Endodermal cell (in vitro differentiated cells): Measurements from ENCODE around the gene DDC. TPM values are rescaled to one million over a fixed set of nuclear protein-coding genes. Genes with fewer than 3 reads are reported as not detected.

ENCODE experiments used
- DNase-seq: peaks from one replicate; pipeline ENCODE4 v3.0.0-alpha.2; 2017
- H3K27ac ChIP-seq: 2 replicates; pipeline ENCODE4 v1.5.1; 2013; ENCODE audit warnings: mild to moderate bottlenecking, low read depth, low read length, moderate library complexity
- H3K27me3 ChIP-seq: 2 replicates; pipeline ENCODE4 v1.6.1; 2013; ENCODE audit warnings: mild to moderate bottlenecking, low read length, moderate library complexity; ENCODE audit not compliant: insufficient read depth, control insufficient read depth, poor library complexity, severe bottlenecking
- H3K36me3 ChIP-seq: 2 replicates; pipeline ENCODE4 v1.7.0; 2013; ENCODE audit warnings: mild to moderate bottlenecking, low read length, moderate library complexity; ENCODE audit not compliant: control insufficient read depth, insufficient read depth
- H3K4me1 ChIP-seq: one replicate; pipeline ENCODE4 v1.7.0; 2013; ENCODE audit warnings: low read length; ENCODE audit not compliant: control insufficient read depth, insufficient read depth
- H3K4me3 ChIP-seq: 2 replicates; pipeline ENCODE4 v1.5.1; 2013; ENCODE audit warnings: mild to moderate bottlenecking, low read length, moderate library complexity
- H3K9ac ChIP-seq: 2 replicates; pipeline ENCODE4 v1.6.1; 2013; ENCODE audit warnings: mild to moderate bottlenecking, low read length, moderate library complexity; ENCODE audit not compliant: poor library complexity, severe bottlenecking; ENCODE audit errors: extremely low read depth
- H3K9me3 ChIP-seq: 2 replicates; pipeline ENCODE4 v1.6.1; 2013; ENCODE audit warnings: mild to moderate bottlenecking, low read length, moderate library complexity; ENCODE audit not compliant: control insufficient read depth
- H3K27ac Mint-ChIP-seq: 2 replicates; pipeline ENCODE4 v1.8.0; 2020; ENCODE audit warnings: mixed read lengths
- H3K27me3 Mint-ChIP-seq: 2 replicates; pipeline ENCODE4 v1.8.0; 2021; ENCODE audit warnings: mild to moderate bottlenecking, mixed read lengths; ENCODE audit not compliant: insufficient read depth
- H3K36me3 Mint-ChIP-seq: 2 replicates; pipeline ENCODE4 v1.8.0; 2020; ENCODE audit warnings: low read depth, mixed read lengths
- H3K4me1 Mint-ChIP-seq: 2 replicates; pipeline ENCODE4 v1.8.0; 2020; ENCODE audit warnings: mixed read lengths
- H3K4me3 Mint-ChIP-seq: 2 replicates; pipeline ENCODE4 v1.8.0; 2020; ENCODE audit warnings: mild to moderate bottlenecking, moderate library complexity, mixed read lengths
- H3K9me3 Mint-ChIP-seq: 2 replicates; pipeline ENCODE4 v1.8.0; 2020; ENCODE audit warnings: mild to moderate bottlenecking, mixed read lengths
- WGBS, 2 experiments: methylation state at CpG; one replicate each; pipeline versions ENCODE4 v1.1.5 to v1.1.7; 2013; ENCODE audit warnings: missing lambda C conversion rate in 2 of 2, mixed read lengths in 1 of 2; ENCODE audit not compliant: insufficient coverage in 1 of 2, insufficient read length in 1 of 2; 5-methylcytosine and 5-hydroxymethylcytosine counted together
- total RNA-seq, 2 donors: library from RNA; stranded (reverse); fragmentation: NEBNext Ultra II Directional in 1 of 2; extraction: Animal tissue kit (Norgen Biotek cat#: 25700) in 1 of 2; gene quantifications; 2 replicates in 1 of 2; 3 replicates in 1 of 2; pipeline ENCODE4 v1.2.1, GENCODE V29; 2021
- TF ChIP-seq, protein P1 (sequence below): fragments of 200-600 bp; sonication (generic); conservative IDR thresholded peaks from 2 replicates; pipeline ENCODE4 v1.5.0; 2021; ENCODE audit warnings: antibody characterized with exemption, mild to moderate bottlenecking

Gene DDC
- total RNA-seq, 2 donors from 2014 or later, result 1.1 TPM

- TF ChIP-seq, protein P1, sequence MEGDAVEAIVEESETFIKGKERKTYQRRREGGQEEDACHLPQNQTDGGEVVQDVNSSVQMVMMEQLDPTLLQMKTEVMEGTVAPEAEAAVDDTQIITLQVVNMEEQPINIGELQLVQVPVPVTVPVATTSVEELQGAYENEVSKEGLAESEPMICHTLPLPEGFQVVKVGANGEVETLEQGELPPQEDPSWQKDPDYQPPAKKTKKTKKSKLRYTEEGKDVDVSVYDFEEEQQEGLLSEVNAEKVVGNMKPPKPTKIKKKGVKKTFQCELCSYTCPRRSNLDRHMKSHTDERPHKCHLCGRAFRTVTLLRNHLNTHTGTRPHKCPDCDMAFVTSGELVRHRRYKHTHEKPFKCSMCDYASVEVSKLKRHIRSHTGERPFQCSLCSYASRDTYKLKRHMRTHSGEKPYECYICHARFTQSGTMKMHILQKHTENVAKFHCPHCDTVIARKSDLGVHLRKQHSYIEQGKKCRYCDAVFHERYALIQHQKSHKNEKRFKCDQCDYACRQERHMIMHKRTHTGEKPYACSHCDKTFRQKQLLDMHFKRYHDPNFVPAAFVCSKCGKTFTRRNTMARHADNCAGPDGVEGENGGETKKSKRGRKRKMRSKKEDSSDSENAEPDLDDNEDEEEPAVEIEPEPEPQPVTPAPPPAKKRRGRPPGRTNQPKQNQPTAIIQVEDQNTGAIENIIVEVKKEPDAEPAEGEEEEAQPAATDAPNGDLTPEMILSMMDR, result no peak
- H3K27me3 ChIP-seq, result no peaks in the 10 kb centered on the region
- H3K36me3 ChIP-seq, result peaks cover 42% of the 10 kb centered on the region
- H3K9ac ChIP-seq, result no peak overlapping the region
- WGBS, 2 experiments, result 82 to 95% methylated on average over 1 to 2 of the region's 2 CpGs
- DNase-seq, result no peak
- H3K4me3 Mint-ChIP-seq, result no peak overlapping the region
- H3K4me3 ChIP-seq, result no peak overlapping the region
- peaks cover 36% of the 10 kb centered on the region for H3K36me3 Mint-ChIP-seq
- H3K9me3 Mint-ChIP-seq, result peaks cover 15% of the 10 kb centered on the region
- no peak overlapping the region for H3K27ac ChIP-seq
- H3K4me1 Mint-ChIP-seq, result no peaks in the 10 kb centered on the region
- H3K9me3 ChIP-seq, result peaks cover 2% of the 10 kb centered on the region
- H3K4me1 ChIP-seq, result no peaks in the 10 kb centered on the region
- H3K27ac Mint-ChIP-seq, result no peak overlapping the region
- no peaks in the 10 kb centered on the region for H3K27me3 Mint-ChIP-seq
Measured at GRCh38 chr7:50589364-50589763, 24.2 kb upstream of the DDC start.

- no peaks in the 10 kb centered on the region for H3K27me3 ChIP-seq
- no peak overlapping the region for H3K27ac Mint-ChIP-seq
- H3K4me1 ChIP-seq, result no peaks in the 10 kb centered on the region
- no peaks in the 10 kb centered on the region for H3K4me1 Mint-ChIP-seq
- TF ChIP-seq, protein P1, result peak; percentile 69
- H3K9ac ChIP-seq, result no peak overlapping the region
- peaks cover 19% of the 10 kb centered on the region for H3K9me3 Mint-ChIP-seq
- peaks cover 33% of the 10 kb centered on the region for H3K36me3 Mint-ChIP-seq
- no peak overlapping the region for H3K4me3 ChIP-seq
- no peak overlapping the region for H3K4me3 Mint-ChIP-seq
- peaks cover 38% of the 10 kb centered on the region for H3K36me3 ChIP-seq
- WGBS, 2 experiments, result 77 to 91% methylated on average over 5 to 8 of the region's 8 CpGs
- H3K27ac ChIP-seq, result no peak overlapping the region
- no peaks in the 10 kb centered on the region for H3K27me3 Mint-ChIP-seq
- peaks cover 7% of the 10 kb centered on the region for H3K9me3 ChIP-seq
- peak; percentile 70 for DNase-seq
Measured at GRCh38 chr7:50588937-50589336, 23.7 kb upstream of the DDC start.

DNA sequence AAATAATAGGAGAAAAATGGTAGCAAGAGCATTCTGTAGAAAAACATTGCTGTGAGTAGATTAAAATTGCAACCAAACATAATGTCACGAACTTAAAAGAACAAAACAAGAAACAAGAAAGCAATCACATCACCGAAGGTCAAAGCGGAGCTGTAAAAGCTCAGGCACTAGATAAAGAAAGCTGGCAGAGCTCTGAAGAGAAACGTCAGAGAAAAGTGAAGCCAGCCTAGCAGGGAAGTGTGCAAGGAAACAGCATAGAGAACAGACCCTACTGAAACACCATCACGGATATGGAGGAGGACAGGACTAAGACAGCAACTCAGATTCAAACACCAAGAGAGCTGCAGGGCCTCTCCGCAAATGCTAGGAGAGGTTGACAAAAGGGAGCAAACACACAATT lies 22.5 kb upstream of the DDC start:
- Histone ChIP-seq H3K4me3 (no peak overlapping the region), H3K4me1 (no peaks in the 10 kb centered on the region), H3K36me3 (peaks cover 26% of the 10 kb centered on the region), H3K27ac (no peak overlapping the region), H3K9ac (no peak overlapping the region), H3K27me3 (no peaks in the 10 kb centered on the region), H3K9me3 (peaks cover 17% of the 10 kb centered on the region)
- peaks cover 23% of the 10 kb centered on the region for H3K36me3 Mint-ChIP-seq
- no peak overlapping the region for H3K4me3 Mint-ChIP-seq
- WGBS, 2 experiments, result 85 to 91% methylated on average over 5 to 6 of the region's 6 CpGs
- TF ChIP-seq, protein P1, result no peak
- no peak overlapping the region for H3K27ac Mint-ChIP-seq
- H3K9me3 Mint-ChIP-seq, result peaks cover 31% of the 10 kb centered on the region
- DNase-seq, result peak; percentile 5
- H3K27me3 Mint-ChIP-seq, result no peaks in the 10 kb centered on the region
- no peaks in the 10 kb centered on the region for H3K4me1 Mint-ChIP-seq
